ENCODE measurements around the gene OBSCN.

DNA sequence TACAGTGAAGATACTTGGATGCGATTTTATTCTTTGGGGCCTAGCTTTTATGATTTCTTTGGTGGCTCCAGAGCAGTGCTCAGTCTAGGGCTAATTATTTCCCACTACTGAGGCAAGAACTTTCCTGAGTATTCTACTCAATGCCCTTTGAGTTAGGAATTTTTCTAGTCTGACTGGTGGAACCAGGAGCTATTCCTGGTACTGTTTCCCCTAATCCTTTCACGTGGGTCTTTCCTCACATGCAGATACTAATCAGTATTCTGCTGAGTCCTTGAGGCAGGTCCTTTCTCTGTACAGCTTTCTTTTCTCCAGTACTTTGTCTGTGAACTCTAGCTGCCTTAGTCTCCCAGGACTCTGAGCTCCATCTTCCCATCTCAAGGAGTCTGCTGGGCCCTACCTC, 122.0 kb downstream of the OBSCN start:
- TF ChIP-seq ATF7 (IDR thresholded peaks at IDR 0.05) = no peak
- TF ChIP-seq ATF7 (CRISPR knock-in tag; IDR thresholded peaks at IDR 0.05) = no peak
- TF ChIP-seq FOXP1 (IDR thresholded peaks at IDR 0.05) = no peak
- no peak for TF ChIP-seq FOXP1 (CRISPR knock-in tag; IDR thresholded peaks at IDR 0.05)
- TF ChIP-seq NR2F1 (CRISPR knock-in tag; IDR thresholded peaks at IDR 0.05) = no peak
- TF ChIP-seq ZNF550 (CRISPR knock-in tag; IDR thresholded peaks at IDR 0.05; ENCODE audit: borderline replicate concordance) = no peak
- TF ChIP-seq ZNF383 (CRISPR knock-in tag; IDR thresholded peaks at IDR 0.05; ENCODE audit: borderline replicate concordance) = no peak
- no peak for TF ChIP-seq MYNN (CRISPR knock-in tag; IDR thresholded peaks at IDR 0.05; ENCODE audit: low read depth)
- TF ChIP-seq, protein P1, sequence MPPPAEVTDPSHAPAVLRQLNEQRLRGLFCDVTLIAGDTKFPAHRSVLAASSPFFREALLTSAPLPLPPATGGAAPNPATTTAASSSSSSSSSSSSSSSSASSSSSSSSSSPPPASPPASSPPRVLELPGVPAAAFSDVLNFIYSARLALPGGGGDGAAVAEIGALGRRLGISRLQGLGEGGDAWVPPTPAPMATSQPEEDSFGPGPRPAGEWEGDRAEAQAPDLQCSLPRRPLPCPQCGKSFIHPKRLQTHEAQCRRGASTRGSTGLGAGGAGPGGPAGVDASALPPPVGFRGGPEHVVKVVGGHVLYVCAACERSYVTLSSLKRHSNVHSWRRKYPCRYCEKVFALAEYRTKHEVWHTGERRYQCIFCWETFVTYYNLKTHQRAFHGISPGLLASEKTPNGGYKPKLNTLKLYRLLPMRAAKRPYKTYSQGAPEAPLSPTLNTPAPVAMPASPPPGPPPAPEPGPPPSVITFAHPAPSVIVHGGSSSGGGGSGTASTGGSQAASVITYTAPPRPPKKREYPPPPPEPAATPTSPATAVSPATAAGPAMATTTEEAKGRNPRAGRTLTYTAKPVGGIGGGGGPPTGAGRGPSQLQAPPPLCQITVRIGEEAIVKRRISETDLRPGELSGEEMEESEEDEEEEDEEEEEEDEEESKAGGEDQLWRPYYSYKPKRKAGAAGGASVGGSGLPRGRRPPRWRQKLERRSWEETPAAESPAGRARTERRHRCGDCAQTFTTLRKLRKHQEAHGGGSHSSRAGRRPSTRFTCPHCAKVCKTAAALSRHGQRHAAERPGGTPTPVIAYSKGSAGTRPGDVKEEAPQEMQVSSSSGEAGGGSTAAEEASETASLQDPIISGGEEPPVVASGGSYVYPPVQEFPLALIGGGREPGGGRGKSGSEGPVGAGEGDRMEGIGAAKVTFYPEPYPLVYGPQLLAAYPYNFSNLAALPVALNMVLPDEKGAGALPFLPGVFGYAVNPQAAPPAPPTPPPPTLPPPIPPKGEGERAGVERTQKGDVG (CRISPR knock-in tag; IDR thresholded peaks at IDR 0.05; ENCODE audit: borderline replicate concordance) = no peak
- no peak for TF ChIP-seq SRF (IDR thresholded peaks at IDR 0.05; ENCODE audit: low read depth, low read length)
- TF ChIP-seq SETDB1 (CRISPR knock-in tag; IDR thresholded peaks at IDR 0.05; ENCODE audit: borderline replicate concordance) = no peak
